ENCODE results near the gene ELOVL5. TPM values are rescaled to one million over a fixed set of nuclear protein-coding genes. Genes with fewer than 3 reads are reported as not detected.

ELOVL5 gene
- total and polyA plus RNA-seq, 4 donors = 22.1 to 77.8 (median 57.8) TPM

GRCh38 chr6:53360093-53360912, 11.6 kb upstream of the ELOVL5 start:
- H3K27me3 ChIP-seq (ENCODE audit: control insufficient read depth in 4 of 4, insufficient read depth in 4 of 4, low read length in 3 of 4) = no peaks in the 10 kb centered on the region
- peak overlapping the region; percentile 91 to 94 for H3K27ac ChIP-seq (ENCODE audit: low read depth in 1 of 2, low read length in 2 of 2)
- no peak for DNase-seq (ENCODE audit: low spot score)
- peaks cover 1 to 21% (median 10%) of the 10 kb centered on the region in 4 donors for H3K4me1 ChIP-seq (ENCODE audit: control insufficient read depth in 4 of 4, insufficient read depth in 4 of 4, low read length in 3 of 4)
- no peaks in the 10 kb centered on the region for H3K9me3 ChIP-seq (ENCODE audit: control insufficient read depth in 4 of 4, low read length in 3 of 4)
- 40% methylated on average over 10 of the region's 10 CpGs for WGBS
- H3K4me3 ChIP-seq (ENCODE audit: low read depth in 1 of 3, low read length in 3 of 3) = peak overlapping the region in 2 of 3 donors; percentile 62 to 70
- no peaks in the 10 kb centered on the region for H3K36me3 ChIP-seq (ENCODE audit: control insufficient read depth in 4 of 4, insufficient read depth in 3 of 4, low read depth in 1 of 4, low read length in 3 of 4)
- no peak for TF ChIP-seq FOXA2 (IDR thresholded peaks at IDR 0.05)
- peak; percentile 15 for TF ChIP-seq HNF4G (IDR thresholded peaks at IDR 0.05)
- peak; percentile 5 to 30 for TF ChIP-seq RAD21 (IDR thresholded peaks at IDR 0.05)
- TF ChIP-seq RXRA (IDR thresholded peaks at IDR 0.05) = peak; percentile 40 to 47
- TF ChIP-seq SP1 (IDR thresholded peaks at IDR 0.05) = peak; percentile 50
- no peak for TF ChIP-seq EGR1 (IDR thresholded peaks at IDR 0.05; ENCODE audit: low read depth in 2 of 2)
- TF ChIP-seq HNF4A (conservative IDR thresholded peaks at IDR 0.05) = peak; percentile 39 to 67
- no peak for TF ChIP-seq ZBTB33 (IDR thresholded peaks at IDR 0.05)
- peak overlapping the region; percentile 70 to 87 for H3K9ac ChIP-seq (ENCODE audit: low read depth in 1 of 2, low read length in 2 of 2)

GRCh38 chr6:53359843-53360092, 11.0 kb upstream of the ELOVL5 start:
- no peak for DNase-seq (ENCODE audit: low spot score)
- Histone ChIP-seq H3K27ac (ENCODE audit: low read depth in 1 of 2, low read length in 2 of 2) (peak overlapping the region; percentile 91 to 94), H3K27me3 (ENCODE audit: control insufficient read depth in 4 of 4, insufficient read depth in 4 of 4, low read length in 3 of 4) (no peaks in the 10 kb centered on the region), H3K9me3 (ENCODE audit: control insufficient read depth in 4 of 4, low read length in 3 of 4) (no peaks in the 10 kb centered on the region), H3K9ac (ENCODE audit: low read depth in 1 of 2, low read length in 2 of 2) (peak overlapping the region; percentile 70 to 87), H3K4me3 (ENCODE audit: low read depth in 1 of 3, low read length in 3 of 3) (peak overlapping the region; percentile 51 to 70 (median 62)), H3K4me1 (ENCODE audit: control insufficient read depth in 4 of 4, insufficient read depth in 4 of 4, low read length in 3 of 4) (peaks cover 1 to 21% (median 10%) of the 10 kb centered on the region in 4 donors), H3K36me3 (ENCODE audit: control insufficient read depth in 4 of 4, insufficient read depth in 3 of 4, low read depth in 1 of 4, low read length in 3 of 4) (no peaks in the 10 kb centered on the region)
- WGBS = 4% methylated on average over 10 of the region's 10 CpGs
- TF ChIP-seq SP1 (IDR thresholded peaks at IDR 0.05) (no peak), YY1 (IDR thresholded peaks at IDR 0.05) (peak; percentile 25)

- WGBS = under 1% methylated on average over 73 of the region's 73 CpGs
- Histone ChIP-seq H3K4me3 (ENCODE audit: low read depth in 1 of 3, low read length in 3 of 3) (peak overlapping the region; percentile 51 to 70 (median 62)), H3K27ac (ENCODE audit: low read depth in 1 of 2, low read length in 2 of 2) (peak overlapping the region; percentile 91 to 94), H3K27me3 (ENCODE audit: control insufficient read depth in 4 of 4, insufficient read depth in 4 of 4, low read length in 3 of 4) (no peaks in the 10 kb centered on the region), H3K9ac (ENCODE audit: low read depth in 1 of 2, low read length in 2 of 2) (peak overlapping the region; percentile 70 to 87), H3K36me3 (ENCODE audit: control insufficient read depth in 4 of 4, insufficient read depth in 3 of 4, low read depth in 1 of 4, low read length in 3 of 4) (no peaks in the 10 kb centered on the region), H3K4me1 (ENCODE audit: control insufficient read depth in 4 of 4, insufficient read depth in 4 of 4, low read length in 3 of 4) (peaks cover 1 to 21% (median 10%) of the 10 kb centered on the region in 4 donors), H3K9me3 (ENCODE audit: control insufficient read depth in 4 of 4, low read length in 3 of 4) (no peaks in the 10 kb centered on the region)
- peak; percentile 93 for DNase-seq (ENCODE audit: low spot score)
- peak; percentile 61 for TF ChIP-seq REST (IDR thresholded peaks at IDR 0.05)
- no peak for TF ChIP-seq GABPA (IDR thresholded peaks at IDR 0.05 in 1 of 2, conservative IDR thresholded peaks at IDR 0.05 in 1 of 2)
- peak; percentile 99 for TF ChIP-seq RXRA (IDR thresholded peaks at IDR 0.05)
- peak; percentile 51 for TF ChIP-seq YY1 (IDR thresholded peaks at IDR 0.05)
- no peak for TF ChIP-seq FOXA1 (IDR thresholded peaks at IDR 0.05)
- TF ChIP-seq ATF3 (IDR thresholded peaks at IDR 0.05) = no peak
- TF ChIP-seq TAF1 (conservative IDR thresholded peaks at IDR 0.05) = no peak
- TF ChIP-seq RAD21 (IDR thresholded peaks at IDR 0.05) = peak; percentile 34 to 63
- TF ChIP-seq FOXA2 (IDR thresholded peaks at IDR 0.05) = no peak
- no peak for TF ChIP-seq EGR1 (IDR thresholded peaks at IDR 0.05; ENCODE audit: low read depth in 2 of 2)
- TF ChIP-seq MAX (IDR thresholded peaks at IDR 0.05) = peak; percentile 18
- TF ChIP-seq CTCF (IDR thresholded peaks at IDR 0.05; ENCODE audit: low read depth, low read length, missing input control) = no peak
- no peak for TF ChIP-seq JUND (IDR thresholded peaks at IDR 0.05)
- TF ChIP-seq HNF4G (IDR thresholded peaks at IDR 0.05) = no peak
- TF ChIP-seq NR2F2 (IDR thresholded peaks at IDR 0.05) = peak; percentile 67
Observed at GRCh38 chr6:53359095-53359842, 10.5 kb upstream of the ELOVL5 start.
